ENCODE measurements around the gene IL32. TPM values are rescaled to one million over a fixed set of nuclear protein-coding genes. Genes with fewer than 3 reads are reported as not detected.

IL32 gene
- polyA plus RNA-seq, 3 donors: 0.53 to 8.0 (median 5.6) TPM

DNA sequence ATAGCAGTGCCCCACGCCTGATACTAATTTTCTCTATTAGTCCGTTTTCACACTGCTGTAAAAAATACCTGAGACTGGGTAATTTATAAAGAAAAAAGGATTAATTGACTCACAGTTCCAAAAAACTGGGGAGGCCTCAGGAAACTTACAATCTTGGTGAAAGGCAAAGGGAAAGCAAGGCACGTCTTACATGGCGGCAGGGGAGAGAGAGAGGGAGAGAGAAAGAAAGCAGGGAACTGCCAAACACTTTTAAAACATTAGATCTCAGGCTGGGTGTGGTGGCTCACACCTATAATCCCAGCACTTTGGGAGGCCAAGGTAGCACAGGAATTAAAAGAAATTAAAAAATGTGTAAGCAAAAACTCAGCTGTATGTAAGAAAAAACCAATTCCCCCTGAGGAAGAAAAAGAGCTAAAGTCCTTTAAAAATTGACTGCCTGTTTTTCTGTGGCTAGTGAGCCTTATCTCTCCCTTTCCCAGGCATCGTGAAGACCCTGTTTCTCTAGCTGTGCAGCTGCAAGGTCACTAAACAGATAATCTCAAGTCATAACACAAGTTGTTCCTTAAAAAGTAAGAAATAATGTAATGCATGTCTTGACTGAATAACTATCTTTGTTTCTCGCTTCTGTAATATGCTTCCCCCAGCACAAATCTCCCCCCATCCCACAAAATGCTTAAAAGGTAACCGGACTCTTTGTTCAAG, 19.7 kb downstream of the IL32 start:
- Histone ChIP-seq H3K9me3 (replicated peaks in 1 of 2; ENCODE audit: control insufficient read depth in 1 of 2, insufficient read depth in 1 of 2, low read length in 2 of 2) (no peaks in the 10 kb centered on the region), H3K27ac (ENCODE audit: low read depth in 1 of 2, low read length in 2 of 2) (no peak overlapping the region), H3K4me1 (ENCODE audit: control insufficient read depth in 1 of 2, insufficient read depth in 2 of 2, low read length in 2 of 2) (peaks cover 32% of the 10 kb centered on the region in 2 donors), H2AFZ (ENCODE audit: insufficient read depth, low read depth, low read length, poor library complexity, severe bottlenecking) (no peak overlapping the region), H4K20me1 (ENCODE audit: insufficient read depth, low read length) (no peaks in the 10 kb centered on the region), H3K36me3 (replicated peaks in 1 of 2; ENCODE audit: control insufficient read depth in 1 of 2, insufficient read depth in 2 of 2, low read length in 2 of 2) (peaks cover 8 to 12% of the 10 kb centered on the region in 2 donors), H3K4me2 (replicated peaks; ENCODE audit: extremely low read depth, low read length, poor library complexity, severe bottlenecking) (no peak overlapping the region), H3K27me3 (ENCODE audit: control insufficient read depth in 2 of 2, insufficient read depth in 2 of 2, low read length in 2 of 2) (no peaks in the 10 kb centered on the region), H3K9ac (ENCODE audit: insufficient read depth, low read length, poor library complexity, severe bottlenecking) (no peak overlapping the region), H3K79me2 (ENCODE audit: insufficient read depth, low read length) (peaks cover 15% of the 10 kb centered on the region), H3K4me3 (replicated peaks in 1 of 3; ENCODE audit: low read depth in 2 of 3, low read length in 3 of 3) (peak overlapping the region in 1 of 3 experiments; percentile 80)
- 100% methylated on average over 2 of the region's 7 CpGs for WGBS (ENCODE audit: insufficient coverage)
- TF ChIP-seq, protein P1, sequence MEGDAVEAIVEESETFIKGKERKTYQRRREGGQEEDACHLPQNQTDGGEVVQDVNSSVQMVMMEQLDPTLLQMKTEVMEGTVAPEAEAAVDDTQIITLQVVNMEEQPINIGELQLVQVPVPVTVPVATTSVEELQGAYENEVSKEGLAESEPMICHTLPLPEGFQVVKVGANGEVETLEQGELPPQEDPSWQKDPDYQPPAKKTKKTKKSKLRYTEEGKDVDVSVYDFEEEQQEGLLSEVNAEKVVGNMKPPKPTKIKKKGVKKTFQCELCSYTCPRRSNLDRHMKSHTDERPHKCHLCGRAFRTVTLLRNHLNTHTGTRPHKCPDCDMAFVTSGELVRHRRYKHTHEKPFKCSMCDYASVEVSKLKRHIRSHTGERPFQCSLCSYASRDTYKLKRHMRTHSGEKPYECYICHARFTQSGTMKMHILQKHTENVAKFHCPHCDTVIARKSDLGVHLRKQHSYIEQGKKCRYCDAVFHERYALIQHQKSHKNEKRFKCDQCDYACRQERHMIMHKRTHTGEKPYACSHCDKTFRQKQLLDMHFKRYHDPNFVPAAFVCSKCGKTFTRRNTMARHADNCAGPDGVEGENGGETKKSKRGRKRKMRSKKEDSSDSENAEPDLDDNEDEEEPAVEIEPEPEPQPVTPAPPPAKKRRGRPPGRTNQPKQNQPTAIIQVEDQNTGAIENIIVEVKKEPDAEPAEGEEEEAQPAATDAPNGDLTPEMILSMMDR (IDR thresholded peaks at IDR 0.05): no peak
- H3K4me1 Mint-ChIP-seq: peaks cover 44% of the 10 kb centered on the region
- DNase-seq: no peak
- peak overlapping the region in 1 of 7 donors; percentile 64 for H3K27ac Mint-ChIP-seq
- peaks cover 0 to 1% (median 0%) of the 10 kb centered on the region in 3 donors for H3K27me3 Mint-ChIP-seq (ENCODE audit: low read depth in 3 of 3)
- H3K9me3 Mint-ChIP-seq: no peaks in the 10 kb centered on the region
- H3K36me3 Mint-ChIP-seq: peaks cover 7 to 36% of the 10 kb centered on the region in 2 donors
- H3K4me3 Mint-ChIP-seq: no peak overlapping the region
- intact Hi-C loops (cut with micrococcal nuclease): no loop called here

DNA sequence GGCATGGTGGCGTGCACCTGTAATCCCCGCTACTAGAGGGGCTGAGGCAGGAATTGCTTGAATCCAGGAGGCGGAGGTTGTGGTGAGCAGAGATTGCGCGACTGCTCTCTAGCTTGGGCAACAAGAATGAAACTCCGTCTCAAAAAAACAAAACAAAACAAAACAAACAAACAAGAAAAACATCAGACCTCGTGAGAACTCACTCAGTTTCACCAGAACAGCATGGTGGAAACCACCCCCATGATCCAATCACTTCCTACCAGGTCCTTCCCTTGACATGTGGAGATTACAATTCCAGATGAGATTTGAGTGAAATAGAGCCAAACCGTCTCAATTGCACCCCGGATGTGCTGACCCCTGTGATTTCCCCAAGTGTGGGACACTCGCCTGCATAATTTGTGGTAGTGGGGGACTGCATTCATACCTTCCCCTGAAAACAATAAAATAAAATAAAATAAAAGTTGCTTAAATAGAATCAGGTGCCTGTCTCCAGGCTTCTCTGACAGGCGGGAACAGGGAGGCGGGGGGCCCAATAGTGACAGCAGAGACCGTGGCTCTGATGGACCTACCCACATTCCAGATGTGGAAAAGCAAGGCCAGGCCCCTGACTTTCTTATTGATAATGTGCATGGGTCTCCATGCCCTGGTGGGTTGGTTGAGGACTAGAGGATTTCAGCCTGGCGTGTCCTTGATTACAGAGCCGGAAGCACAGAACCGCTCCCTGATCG, 20.6 kb downstream of the IL32 start:
- H3K9ac ChIP-seq (ENCODE audit: insufficient read depth, low read length, poor library complexity, severe bottlenecking): peak overlapping the region; percentile 58
- WGBS (ENCODE audit: insufficient coverage): 95% methylated on average over 6 of the region's 17 CpGs
- H3K36me3 ChIP-seq (replicated peaks in 1 of 2; ENCODE audit: control insufficient read depth in 1 of 2, insufficient read depth in 2 of 2, low read length in 2 of 2): peaks cover 2 to 3% of the 10 kb centered on the region in 2 donors
- H3K27ac ChIP-seq (ENCODE audit: low read depth in 1 of 2, low read length in 2 of 2): peak overlapping the region; percentile 19 to 72
- Mint-ChIP-seq H3K27me3 (ENCODE audit: low read depth in 3 of 3) (peaks cover 0 to 2% (median 0%) of the 10 kb centered on the region in 3 donors), H3K4me1 (peaks cover 44% of the 10 kb centered on the region), H3K27ac (peak overlapping the region in 1 of 7 donors; percentile 70), H3K36me3 (peaks cover 3 to 30% of the 10 kb centered on the region in 2 donors), H3K4me3 (peak overlapping the region; percentile 85 to 90), H3K9me3 (no peaks in the 10 kb centered on the region)
- peaks cover 15% of the 10 kb centered on the region for H3K79me2 ChIP-seq (ENCODE audit: insufficient read depth, low read length)
- peak in 1 of 3 donors; percentile 2 for DNase-seq
- peak overlapping the region; percentile 92 for H3K4me2 ChIP-seq (replicated peaks; ENCODE audit: extremely low read depth, low read length, poor library complexity, severe bottlenecking)
- intact Hi-C loops (cut with micrococcal nuclease): no loop called here
- H3K4me1 ChIP-seq (ENCODE audit: control insufficient read depth in 1 of 2, insufficient read depth in 2 of 2, low read length in 2 of 2): peaks cover 32% of the 10 kb centered on the region in 2 donors
- H3K9me3 ChIP-seq (replicated peaks in 1 of 2; ENCODE audit: control insufficient read depth in 1 of 2, insufficient read depth in 1 of 2, low read length in 2 of 2): no peaks in the 10 kb centered on the region
- peak overlapping the region; percentile 94 for H2AFZ ChIP-seq (ENCODE audit: insufficient read depth, low read depth, low read length, poor library complexity, severe bottlenecking)
- peak overlapping the region; percentile 45 to 80 (median 68) for H3K4me3 ChIP-seq (replicated peaks in 1 of 3; ENCODE audit: low read depth in 2 of 3, low read length in 3 of 3)
- TF ChIP-seq, protein P1 (IDR thresholded peaks at IDR 0.05): no peak
- no peaks in the 10 kb centered on the region for H3K27me3 ChIP-seq (ENCODE audit: control insufficient read depth in 2 of 2, insufficient read depth in 2 of 2, low read length in 2 of 2)
- H4K20me1 ChIP-seq (ENCODE audit: insufficient read depth, low read length): no peaks in the 10 kb centered on the region
